Panc1 (cell line): ENCODE results near the gene LDLRAD4. TPM values are rescaled to one million over a fixed set of nuclear protein-coding genes. Genes with fewer than 3 reads are reported as not detected.

Experiments used
- ATAC-seq: fragments of 200-7000 bp; cut with Tn5 transposase; 2 replicates; pipeline ENCODE4 v1.9.1; 2020; ENCODE audit warnings: mild to moderate bottlenecking, moderate library complexity
- BruUV-seq: library from RNA; stranded (reverse); fragments of 400-500 nt; replicated peaks from 2 replicates; lab custom pipeline; 2021; lab: Mats Ljungman, UMichigan
- CTCF ChIA-PET: fragments of 300-600 bp; sonication (Branson Sonifier 250); formaldehyde crosslinking; loops from one replicate; lab custom pipeline; 2022; ENCODE audit warnings: antibody characterized with exemption; lab: Charles Lee
- POLR2A ChIA-PET: fragments of 300-600 bp; sonication (Branson Sonifier 250); formaldehyde crosslinking; loops from one replicate; lab custom pipeline; 2022; ENCODE audit warnings: antibody characterized with exemption; lab: Charles Lee
- DNase-seq: peaks from one replicate; pipeline ENCODE4 v3.0.0-alpha.2; 2010; ENCODE audit warnings: low read depth, low spot score
- H3K27ac ChIP-seq: 2 replicates; pipeline ENCODE4 v1.5.1; 2011; ENCODE audit warnings: mild to moderate bottlenecking, low read length, inconsistent platforms
- H3K27me3 ChIP-seq: fragments of 200-500 bp; sonication (Bioruptor generic); 2 replicates; pipeline ENCODE4 v1.6.0; 2014; ENCODE audit warnings: low read length, inconsistent platforms; ENCODE audit not compliant: control insufficient read depth, insufficient read depth
- H3K36me3 ChIP-seq: fragments of 200-500 bp; sonication (Bioruptor generic); 2 replicates; pipeline ENCODE4 v1.5.1; 2014; ENCODE audit warnings: inconsistent platforms, mild to moderate bottlenecking, low read length, moderate library complexity; ENCODE audit not compliant: control insufficient read depth, insufficient read depth
- H3K4me1 ChIP-seq: 2 replicates; pipeline ENCODE4 v1.5.1; 2011; ENCODE audit warnings: inconsistent platforms, mild to moderate bottlenecking, low read length, moderate library complexity; ENCODE audit not compliant: control insufficient read depth, insufficient read depth
- H3K4me3 ChIP-seq, 2 experiments: 2 replicates each; pipeline ENCODE4 v1.5.1; 2011 to 2012; ENCODE audit warnings: low read depth in 2 of 2, low read length in 2 of 2, mild to moderate bottlenecking in 2 of 2, inconsistent platforms in 1 of 2, moderate library complexity in 1 of 2
- H3K9me3 ChIP-seq: fragments of 200-500 bp; sonication (Bioruptor generic); 2 replicates; pipeline ENCODE4 v1.5.1; 2014; ENCODE audit warnings: low read depth, mild to moderate bottlenecking, inconsistent platforms, low read length, moderate library complexity; ENCODE audit not compliant: control insufficient read depth, insufficient read depth
- POLR2AphosphoS5 ChIP-seq: IDR thresholded peaks from 2 replicates; pipeline ENCODE4 v1.6.1; 2012; ENCODE audit warnings: mild to moderate bottlenecking, low read depth, low read length, moderate library complexity
- SIN3A ChIP-seq: IDR thresholded peaks from 2 replicates; pipeline ENCODE4 v1.6.1; 2012; ENCODE audit warnings: low read depth, mild to moderate bottlenecking, low read length, moderate library complexity, borderline replicate concordance; ENCODE audit not compliant: insufficient read depth
- TCF7L2 ChIP-seq: IDR thresholded peaks from 2 replicates; pipeline ENCODE4 v1.6.1; 2011; ENCODE audit warnings: mild to moderate bottlenecking, low read depth, low read length, inconsistent platforms
- in situ Hi-C: cut with HindIII; loops from 2 replicates; pipeline ENCODE4 v1.10.0; 2016; ENCODE audit warnings: low sequenced_read_pairs, low pct_unique_long_range_greater_than_20kb
- intact Hi-C: fragments of 100-400 bp; cut with micrococcal nuclease; formaldehyde crosslinking; loops from one replicate; pipeline ENCODE4 v1.10.0; 2022; ENCODE audit not compliant: unreplicated experiment
- total RNA-seq: library from RNA; stranded (reverse); gene quantifications from one replicate; pipeline ENCODE4 v1.2.1, GENCODE V29; 2021; ENCODE audit not compliant: unreplicated experiment
- TF ChIP-seq, protein P1 (sequence below): fragments of 450-650 bp; IDR thresholded peaks from 2 replicates; pipeline ENCODE4 v1.5.1; 2017; ENCODE audit warnings: mild to moderate bottlenecking
- TF ChIP-seq, protein P2 (sequence below), 2 experiments: IDR thresholded peaks; 2 replicates each; pipeline ENCODE4 v1.6.1; 2011 to 2012; ENCODE audit warnings: low read depth in 2 of 2, control low read depth in 1 of 2, low read length in 1 of 2, mild to moderate bottlenecking in 1 of 2, moderate library complexity in 1 of 2; ENCODE audit not compliant: insufficient read depth in 1 of 2

Gene LDLRAD4
- total RNA-seq, 1 experiment from 2014 or later = 0.28 TPM

DNA sequence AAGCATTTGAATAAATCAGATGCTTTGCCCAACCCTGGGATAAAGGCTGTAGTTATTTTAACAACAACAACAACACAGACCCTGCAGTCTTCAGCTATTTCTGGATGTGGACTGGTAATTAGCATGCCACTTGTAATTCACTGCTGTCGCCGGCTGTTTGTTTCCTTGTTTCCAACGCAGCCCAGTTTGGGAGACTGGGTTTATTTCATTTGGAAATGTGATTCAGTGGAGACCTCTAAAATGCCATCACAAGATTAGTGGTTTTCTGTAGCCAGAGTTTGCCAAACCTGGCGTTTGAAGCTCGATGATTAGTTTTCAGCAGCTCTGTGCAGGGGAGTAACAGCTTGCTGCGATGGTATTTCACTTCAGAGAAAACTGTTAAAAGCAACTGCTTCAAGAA, 83.5 kb downstream of the LDLRAD4 start:
- ATAC-seq (no peak), DNase-seq (no peak)
- Histone ChIP-seq H3K27ac (no peak overlapping the region), H3K4me1 (no peaks in the 10 kb centered on the region), H3K27me3 (peaks cover 5% of the 10 kb centered on the region), H3K9me3 (no peaks in the 10 kb centered on the region), H3K36me3 (no peaks in the 10 kb centered on the region), H3K4me3 (no peak overlapping the region)
- no TSS peak for BruUV-seq
- intact Hi-C loops (no loop called here), in situ Hi-C loops (no loop called here)
- TF ChIP-seq, protein P1, sequence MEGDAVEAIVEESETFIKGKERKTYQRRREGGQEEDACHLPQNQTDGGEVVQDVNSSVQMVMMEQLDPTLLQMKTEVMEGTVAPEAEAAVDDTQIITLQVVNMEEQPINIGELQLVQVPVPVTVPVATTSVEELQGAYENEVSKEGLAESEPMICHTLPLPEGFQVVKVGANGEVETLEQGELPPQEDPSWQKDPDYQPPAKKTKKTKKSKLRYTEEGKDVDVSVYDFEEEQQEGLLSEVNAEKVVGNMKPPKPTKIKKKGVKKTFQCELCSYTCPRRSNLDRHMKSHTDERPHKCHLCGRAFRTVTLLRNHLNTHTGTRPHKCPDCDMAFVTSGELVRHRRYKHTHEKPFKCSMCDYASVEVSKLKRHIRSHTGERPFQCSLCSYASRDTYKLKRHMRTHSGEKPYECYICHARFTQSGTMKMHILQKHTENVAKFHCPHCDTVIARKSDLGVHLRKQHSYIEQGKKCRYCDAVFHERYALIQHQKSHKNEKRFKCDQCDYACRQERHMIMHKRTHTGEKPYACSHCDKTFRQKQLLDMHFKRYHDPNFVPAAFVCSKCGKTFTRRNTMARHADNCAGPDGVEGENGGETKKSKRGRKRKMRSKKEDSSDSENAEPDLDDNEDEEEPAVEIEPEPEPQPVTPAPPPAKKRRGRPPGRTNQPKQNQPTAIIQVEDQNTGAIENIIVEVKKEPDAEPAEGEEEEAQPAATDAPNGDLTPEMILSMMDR = no peak
- TF ChIP-seq SIN3A (no peak), TCF7L2 (no peak), POLR2AphosphoS5 (no peak)
- TF ChIP-seq, protein P2, sequence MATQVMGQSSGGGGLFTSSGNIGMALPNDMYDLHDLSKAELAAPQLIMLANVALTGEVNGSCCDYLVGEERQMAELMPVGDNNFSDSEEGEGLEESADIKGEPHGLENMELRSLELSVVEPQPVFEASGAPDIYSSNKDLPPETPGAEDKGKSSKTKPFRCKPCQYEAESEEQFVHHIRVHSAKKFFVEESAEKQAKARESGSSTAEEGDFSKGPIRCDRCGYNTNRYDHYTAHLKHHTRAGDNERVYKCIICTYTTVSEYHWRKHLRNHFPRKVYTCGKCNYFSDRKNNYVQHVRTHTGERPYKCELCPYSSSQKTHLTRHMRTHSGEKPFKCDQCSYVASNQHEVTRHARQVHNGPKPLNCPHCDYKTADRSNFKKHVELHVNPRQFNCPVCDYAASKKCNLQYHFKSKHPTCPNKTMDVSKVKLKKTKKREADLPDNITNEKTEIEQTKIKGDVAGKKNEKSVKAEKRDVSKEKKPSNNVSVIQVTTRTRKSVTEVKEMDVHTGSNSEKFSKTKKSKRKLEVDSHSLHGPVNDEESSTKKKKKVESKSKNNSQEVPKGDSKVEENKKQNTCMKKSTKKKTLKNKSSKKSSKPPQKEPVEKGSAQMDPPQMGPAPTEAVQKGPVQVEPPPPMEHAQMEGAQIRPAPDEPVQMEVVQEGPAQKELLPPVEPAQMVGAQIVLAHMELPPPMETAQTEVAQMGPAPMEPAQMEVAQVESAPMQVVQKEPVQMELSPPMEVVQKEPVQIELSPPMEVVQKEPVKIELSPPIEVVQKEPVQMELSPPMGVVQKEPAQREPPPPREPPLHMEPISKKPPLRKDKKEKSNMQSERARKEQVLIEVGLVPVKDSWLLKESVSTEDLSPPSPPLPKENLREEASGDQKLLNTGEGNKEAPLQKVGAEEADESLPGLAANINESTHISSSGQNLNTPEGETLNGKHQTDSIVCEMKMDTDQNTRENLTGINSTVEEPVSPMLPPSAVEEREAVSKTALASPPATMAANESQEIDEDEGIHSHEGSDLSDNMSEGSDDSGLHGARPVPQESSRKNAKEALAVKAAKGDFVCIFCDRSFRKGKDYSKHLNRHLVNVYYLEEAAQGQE (IDR thresholded peaks at IDR 0.05; ENCODE audit: insufficient read depth in 1 of 2, low read depth in 2 of 2, low read length in 1 of 2) = no peak
- CTCF ChIA-PET = no interaction called here
- POLR2A ChIA-PET = interaction anchor here (0.6 kb wide), 1 partner anchor 161 kb away, joined by 14 read pairs; no protein-coding TSS in a partner anchor

DNA sequence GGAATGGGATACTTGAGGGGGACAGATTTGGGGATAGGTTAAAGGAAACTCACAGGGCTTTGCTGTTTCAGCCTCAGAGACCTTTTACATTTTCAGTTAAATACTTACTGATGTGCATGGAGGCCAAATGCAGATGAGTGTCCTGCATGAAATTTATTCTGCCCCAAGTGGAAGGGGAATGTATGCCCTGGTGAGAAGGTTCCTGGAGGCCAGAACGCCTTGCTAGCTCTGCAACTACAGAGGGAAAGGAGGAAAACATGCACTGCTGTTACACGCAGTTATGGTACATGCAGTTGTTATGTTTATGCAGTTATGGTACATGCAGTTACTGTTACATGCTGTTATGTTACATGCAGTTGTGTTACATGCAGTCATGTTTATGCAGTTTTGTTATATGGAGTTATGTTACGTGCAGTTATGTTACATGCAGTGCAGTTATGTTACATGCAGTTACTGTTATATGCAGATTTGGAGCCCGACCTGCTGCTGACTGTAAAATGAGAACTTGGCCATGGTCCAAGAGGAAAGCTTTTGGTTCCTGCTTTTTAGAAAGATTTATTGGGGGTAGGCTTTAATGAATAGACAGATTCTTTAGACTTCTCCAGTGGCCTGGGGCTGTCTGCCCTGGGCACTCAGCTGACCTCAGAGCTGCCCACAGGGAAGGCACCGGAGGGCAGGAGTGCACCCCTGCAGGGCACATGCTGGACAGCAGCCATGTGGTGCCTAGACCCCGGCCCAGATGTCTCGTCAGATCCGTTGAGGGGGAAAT, 84.1 kb downstream of the LDLRAD4 start:
- no peaks in the 10 kb centered on the region for H3K36me3 ChIP-seq
- DNase-seq = no peak
- H3K4me1 ChIP-seq = no peaks in the 10 kb centered on the region
- POLR2A ChIA-PET = no interaction called here
- in situ Hi-C loops (no loop called here), intact Hi-C loops (no loop called here)
- H3K4me3 ChIP-seq = no peak overlapping the region
- no peaks in the 10 kb centered on the region for H3K9me3 ChIP-seq
- peaks cover 5% of the 10 kb centered on the region for H3K27me3 ChIP-seq
- BruUV-seq = no TSS peak
- no peak overlapping the region for H3K27ac ChIP-seq
- CTCF ChIA-PET = no interaction called here
- ATAC-seq = no peak
- TF ChIP-seq, protein P2 (IDR thresholded peaks at IDR 0.05; ENCODE audit: insufficient read depth in 1 of 2, low read depth in 2 of 2, low read length in 1 of 2) = no peak
- TF ChIP-seq SIN3A = no peak
- no peak for TF ChIP-seq POLR2AphosphoS5
- TF ChIP-seq, protein P1 = no peak
- no peak for TF ChIP-seq TCF7L2
